K562 (cell line): Measurements from ENCODE around the gene IL20RB. TPM values are rescaled to one million over a fixed set of nuclear protein-coding genes. Genes with fewer than 3 reads are reported as not detected.

Source experiments
- ATAC-seq: fragments of 200-7000 bp; cut with Tn5 transposase; 3 replicates; pipeline ENCODE4 v1.9.1; 2020; ENCODE audit warnings: moderate library complexity
- BruUV-seq: library from RNA; stranded (reverse); fragments of 400-500 nt; replicated peaks from 2 replicates; lab custom pipeline; 2021; lab: Mats Ljungman, UMichigan
- CTCF ChIA-PET: fragments of 300-600 bp; formaldehyde crosslinking; extraction: SDS; loops from one replicate; lab custom pipeline; 2021; ENCODE audit warnings: low intra/inter-chr PET ratio; lab: Yijun Ruan, JAX
- POLR2A ChIA-PET: fragments of 300-600, 350-650 bp; sonication (Branson Sonifier 250); formaldehyde crosslinking; extraction: SDS; loops from one replicate; lab custom pipeline; 2021; ENCODE audit warnings: antibody characterized with exemption, inconsistent platforms; lab: Yijun Ruan, JAX
- DNase-seq, 4 experiments: peaks; one replicate each; pipeline versions ENCODE4 v3.0.0 to v3.0.0-alpha.2; 2011 to 2018; ENCODE audit warnings: low spot score in 3 of 4, mixed read lengths in 3 of 4; ENCODE audit errors: extremely low read depth in 1 of 4
- FAIRE-seq: peaks from 2 replicates; lab custom pipeline; 2011; peaks lifted over from hg19 to GRCh38; lab: Jason Lieb, UNC
- H2AFZ ChIP-seq: 2 replicates; pipeline ENCODE4 v1.6.0; 2011; ENCODE audit warnings: low read depth, low read length, control low read depth, inconsistent platforms
- H3K27ac ChIP-seq: fragments of 200-600 bp; 3 replicates; pipeline ENCODE4 v1.8.0; 2011; ENCODE audit warnings: low read depth, mild to moderate bottlenecking, control low read depth, inconsistent platforms, low read length, moderate library complexity, mixed read lengths; ENCODE audit errors: extremely low read depth
- H3K27me3 ChIP-seq, 2 experiments: fragments of 300-600 bp in 1 of 2; 2 replicates in 1 of 2; 3 replicates in 1 of 2; pipeline versions ENCODE4 v1.6.0 to v1.8.0; 2011; ENCODE audit warnings: inconsistent platforms in 2 of 2, low read length in 2 of 2, mild to moderate bottlenecking in 1 of 2, mixed read lengths in 1 of 2, moderate library complexity in 1 of 2; ENCODE audit not compliant: control insufficient read depth in 2 of 2, insufficient read depth in 2 of 2
- H3K36me3 ChIP-seq: fragments of 300-600 bp; 3 replicates; pipeline ENCODE4 v1.8.0; 2011; ENCODE audit warnings: mild to moderate bottlenecking, low read length, inconsistent platforms; ENCODE audit not compliant: control insufficient read depth, insufficient read depth
- H3K4me1 ChIP-seq, 2 experiments: fragments of 200-600 bp in 1 of 2; replicated peaks in 1 of 2; 2 replicates in 1 of 2; 3 replicates in 1 of 2; pipeline versions ENCODE4 v1.5.1 to v1.8.0; 2011; ENCODE audit warnings: inconsistent platforms in 2 of 2, low read length in 2 of 2, mild to moderate bottlenecking in 1 of 2, mixed read lengths in 1 of 2, moderate library complexity in 1 of 2; ENCODE audit not compliant: control insufficient read depth in 2 of 2, insufficient read depth in 2 of 2
- H3K4me2 ChIP-seq: 2 replicates; pipeline ENCODE4 v1.6.1; 2011; ENCODE audit warnings: low read length, control low read depth, inconsistent platforms, mixed read lengths; ENCODE audit not compliant: insufficient read depth
- H3K4me3 ChIP-seq: fragments of 200-600 bp; sonication (generic), shearing (Covaris generic); 2 replicates; pipeline ENCODE4 v1.5.1; 2016; ENCODE audit warnings: control low read depth, inconsistent platforms
- H3K79me2 ChIP-seq: fragments of 200-600 bp; 3 replicates; pipeline ENCODE4 v1.8.0; 2011; ENCODE audit warnings: low read length, inconsistent platforms; ENCODE audit not compliant: control insufficient read depth, insufficient read depth
- H3K9ac ChIP-seq, 2 experiments: 2 replicates each; pipeline versions ENCODE4 v1.6.0 to v1.6.1; 2011; ENCODE audit warnings: low read depth in 2 of 2, low read length in 2 of 2, control low read depth in 1 of 2, inconsistent platforms in 1 of 2, mild to moderate bottlenecking in 1 of 2, mixed read lengths in 1 of 2; ENCODE audit not compliant: insufficient read depth in 1 of 2
- H3K9me1 ChIP-seq: one replicate; pipeline ENCODE4 v1.6.0; 2011; ENCODE audit warnings: inconsistent platforms, mild to moderate bottlenecking, low read length, moderate library complexity; ENCODE audit not compliant: control insufficient read depth, insufficient read depth
- H3K9me3 ChIP-seq: replicated peaks from 2 replicates; pipeline ENCODE4 v1.5.1; 2011; ENCODE audit warnings: low read depth, low read length, inconsistent platforms; ENCODE audit not compliant: control insufficient read depth, insufficient read depth
- H4K20me1 ChIP-seq: replicated peaks from 2 replicates; pipeline ENCODE4 v1.6.1; 2011; ENCODE audit warnings: low read length, inconsistent platforms, mixed read lengths; ENCODE audit not compliant: control insufficient read depth, insufficient read depth
- ATF2 ChIP-seq: sonication (generic); formaldehyde crosslinking; IDR thresholded peaks from 2 replicates; pipeline ENCODE4 v1.8.1; 2022; ENCODE audit warnings: missing genetic modification reagents
- CBFA2T3 ChIP-seq: fragments of 450-650 bp; IDR thresholded peaks from 2 replicates; pipeline ENCODE4 v1.6.1; 2017
- ETV1 ChIP-seq: fragments of 450-650 bp; conservative IDR thresholded peaks from 2 replicates; pipeline ENCODE4 v1.6.1; 2016; ENCODE audit warnings: missing genetic modification characterization, control low read depth, low read depth, missing compliant biosample characterization
- HMG20A ChIP-seq: fragments of 450-650 bp; formaldehyde crosslinking; conservative IDR thresholded peaks from 2 replicates; pipeline ENCODE4 v1.4.0; 2020; ENCODE audit warnings: mild to moderate bottlenecking, mixed read lengths
- NEUROD1 ChIP-seq: fragments of 150-350 bp; IDR thresholded peaks from 2 replicates; pipeline ENCODE4 v1.6.1; 2014; ENCODE audit warnings: borderline replicate concordance, low read length, low read depth; ENCODE audit not compliant: partially characterized antibody
- NFE2L1 ChIP-seq: fragments of 450-650 bp; IDR thresholded peaks from 2 replicates; pipeline ENCODE4 v1.6.1; 2016; ENCODE audit warnings: missing genetic modification characterization, low read depth, mild to moderate bottlenecking, missing compliant biosample characterization, moderate library complexity, borderline replicate concordance
- RCOR1 ChIP-seq, 2 experiments: IDR thresholded peaks; 2 replicates each; pipeline ENCODE4 v1.6.1; 2012; ENCODE audit warnings: low read depth in 2 of 2, low read length in 2 of 2, borderline replicate concordance in 1 of 2, improper control_type of control experiment in 1 of 2
- TAF1 ChIP-seq: IDR thresholded peaks from 2 replicates; pipeline ENCODE4 v1.6.1; 2011; ENCODE audit warnings: mild to moderate bottlenecking, low read length, moderate library complexity; ENCODE audit not compliant: insufficient read depth, control insufficient read depth, severe bottlenecking; ENCODE audit errors: extremely low read depth
- TBP ChIP-seq: optimal IDR thresholded peaks from 2 replicates; pipeline ENCODE3; 2011; ENCODE audit warnings: low read depth, low read length, improper control_type of control experiment
- TSC22D4 ChIP-seq: fragments of 450-650 bp; IDR thresholded peaks from 2 replicates; pipeline ENCODE4 v1.6.1; 2016; ENCODE audit warnings: missing genetic modification characterization, missing biosample characterization, control low read depth
- U2AF2 ChIP-seq: fragments of 200-400 bp; formaldehyde crosslinking; optimal IDR thresholded peaks from 2 replicates; pipeline ENCODE3; 2017; ENCODE audit warnings: low read depth, mild to moderate bottlenecking, low read length
- ZBTB17 ChIP-seq: fragments of 450-650 bp; formaldehyde crosslinking; IDR thresholded peaks from 2 replicates; pipeline ENCODE4 v1.4.0; 2020; ENCODE audit warnings: mild to moderate bottlenecking
- WGBS: fragments of 100-300 bp; shearing (Covaris generic); methylation state at CpG from one replicate; pipeline ENCODE4 v1.1.6; 2016; ENCODE audit warnings: low coverage, mixed read lengths; ENCODE audit not compliant: insufficient coverage; ENCODE audit errors: missing lambda C conversion rate; 5-methylcytosine and 5-hydroxymethylcytosine counted together
- in situ Hi-C: fragments of 300-500 bp; cut with MboI; formaldehyde crosslinking; loops from 4 replicates; pipeline ENCODE4 v1.15.0; 2018; ENCODE audit warnings: inconsistent platforms, mixed read lengths
- intact Hi-C: fragments of 100-400 bp; cut with micrococcal nuclease; formaldehyde crosslinking; loops from 2 replicates; pipeline ENCODE4 v1.14.2; 2022
- polyA plus RNA-seq, 8 experiments: library from polyadenylated mRNA; depleted of rRNA in 4 of 8; stranded (reverse) in 5 of 8; unstranded in 3 of 8; fragments of >200 nt; fragmentation: Nextera tagmentation in 2 of 8; fragmentation: Illumina TruSeq in 1 of 8; extraction: Ambion mirVana in 2 of 8; extraction: Trizol in 1 of 8; gene quantifications; 2 replicates each; pipeline versions ENCODE4 v1.2.1 to v1.2.3, GENCODE V29; 2011 to 2014; ENCODE audit warnings: inconsistent platforms in 1 of 8, missing spikeins in 1 of 8
- total RNA-seq, 7 experiments: library from RNA; depleted of rRNA in 6 of 7; stranded (reverse); fragments of >200 nt in 6 of 7; fragmentation: Illumina TruSeq in 2 of 7; extraction: Trizol in 2 of 7; gene quantifications; 2 replicates each; pipeline versions ENCODE4 v1.2.1 to v1.2.3, GENCODE V29; 2011 to 2021; ENCODE audit warnings: low replicate concordance in 1 of 7

IL20RB gene
- total and polyA plus RNA-seq, 9 of the 15 experiments (the other 6 are each of a cell fraction or from before 2014, with no cell fraction given): 0.77 to 9.9 (median 6.1) TPM

DNA sequence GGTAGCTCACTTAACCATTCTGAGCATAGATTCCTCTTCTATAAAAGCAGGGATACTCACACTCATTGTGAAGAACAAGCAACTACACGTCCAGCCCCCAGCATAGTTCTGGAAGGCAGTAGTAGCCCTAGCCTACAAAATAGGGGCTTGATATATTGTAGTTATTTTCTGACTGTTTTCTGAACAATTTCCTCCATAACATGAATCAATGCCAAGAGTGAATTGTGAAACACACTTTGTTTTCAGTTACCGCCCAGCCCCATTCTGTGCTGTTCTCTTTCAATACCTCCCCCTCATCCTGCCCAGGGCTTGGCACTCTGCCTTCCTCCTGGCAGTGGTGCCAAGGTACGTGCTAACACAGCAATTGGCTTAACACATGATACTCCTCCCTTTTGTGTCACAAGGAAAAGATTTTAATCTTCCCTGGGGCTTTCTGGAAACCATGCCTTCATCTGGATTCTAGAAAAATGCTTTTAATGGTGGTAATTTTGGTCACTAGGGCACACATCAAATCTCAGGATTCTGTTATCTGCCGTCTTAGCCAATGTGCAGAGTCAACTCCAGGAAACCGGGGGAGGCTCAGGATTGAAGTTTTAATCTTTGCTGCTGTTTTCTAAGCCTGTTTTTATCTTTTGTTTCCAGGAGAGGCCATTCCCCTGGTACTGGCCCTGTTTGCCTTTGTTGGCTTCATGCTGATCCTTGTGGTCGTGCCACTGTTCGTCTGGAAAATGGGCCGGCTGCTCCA is 37.2 kb downstream of the IL20RB start:
- Histone ChIP-seq H3K4me3 (no peak overlapping the region), H4K20me1 (no peaks in the 10 kb centered on the region), H3K27ac (no peak overlapping the region), H3K9me1 (no peaks in the 10 kb centered on the region), H3K9ac (no peak overlapping the region), H3K27me3 (no peaks in the 10 kb centered on the region), H3K4me2 (no peak overlapping the region), H3K4me1 (no peaks in the 10 kb centered on the region), H3K9me3 (no peaks in the 10 kb centered on the region), H3K36me3 (no peaks in the 10 kb centered on the region), H2AFZ (no peak overlapping the region), H3K79me2 (no peaks in the 10 kb centered on the region)
- intact Hi-C loops (no loop called here), in situ Hi-C loops (no loop called here)
- ATAC-seq: no peak
- no peak for DNase-seq
- ChIA-PET POLR2A (interaction anchor here (0.7 kb wide), 1 partner anchor 11 kb away, joined by 3 read pairs; no protein-coding TSS in a partner anchor), CTCF (no interaction called here)
- TF ChIP-seq RCOR1 (IDR thresholded peaks at IDR 0.05; ENCODE audit: borderline replicate concordance in 1 of 2, low read depth in 2 of 2, low read length in 2 of 2) (peak in 1 of 2 experiments; percentile 39; a peak in 1 of 4 replicates), TBP (no peak), CBFA2T3 (0 out of 2 replicates have a peak, but pooled peaks have one; percentile 17)
- no peak for FAIRE-seq
- 35% methylated on average over 6 of the region's 8 CpGs for WGBS
- no TSS peak for BruUV-seq

GRCh38 chr3:136995652-136996051 is 37.9 kb downstream of the IL20RB start:
- intact Hi-C loops: no loop called here
- 63% methylated on average over 1 of the region's 1 CpG for WGBS
- Histone ChIP-seq H3K9ac (no peak overlapping the region), H3K9me1 (no peaks in the 10 kb centered on the region), H3K9me3 (no peaks in the 10 kb centered on the region), H3K27me3 (no peaks in the 10 kb centered on the region), H3K4me2 (no peak overlapping the region), H3K79me2 (no peaks in the 10 kb centered on the region), H3K27ac (no peak overlapping the region), H3K4me1 (no peaks in the 10 kb centered on the region), H3K36me3 (no peaks in the 10 kb centered on the region), H4K20me1 (no peaks in the 10 kb centered on the region), H3K4me3 (no peak overlapping the region), H2AFZ (no peak overlapping the region)
- POLR2A ChIA-PET: interaction anchor here (0.7 to 0.9 kb wide), 2 partner anchors 12 to 38 kb away, joined by 3 read pairs; partner anchors contain the start of gene IL20RB
- DNase-seq (no peak), ATAC-seq (no peak), FAIRE-seq (no peak)
- no TSS peak for BruUV-seq
- CTCF ChIA-PET: no interaction called here
- in situ Hi-C loops: no loop called here
- TF ChIP-seq NEUROD1 (no peak), U2AF2 (no peak), TAF1 (no peak), ETV1 (tag) (no peak), ATF2 (CRISPR knock-in tag) (no peak), TSC22D4 (tag) (no peak), ZBTB17 (CRISPR knock-in tag) (no peak), NFE2L1 (tag) (no peak), HMG20A (CRISPR knock-in tag) (no peak)
